GM21786 (cell line): ENCODE data around the gene MYH11.
"Not testable (repeated sequence)": the region's sequence is repeated elsewhere in the genome, so short reads cannot be mapped to it uniquely, and the experiment has no call there.

Experiments
- ATAC-seq: cut with Tn5 transposase; IDR thresholded peaks from one replicate; pipeline ENCODE4 v1.9.1; 2021; ENCODE audit not compliant: unreplicated experiment

Gene MYH11

DNA sequence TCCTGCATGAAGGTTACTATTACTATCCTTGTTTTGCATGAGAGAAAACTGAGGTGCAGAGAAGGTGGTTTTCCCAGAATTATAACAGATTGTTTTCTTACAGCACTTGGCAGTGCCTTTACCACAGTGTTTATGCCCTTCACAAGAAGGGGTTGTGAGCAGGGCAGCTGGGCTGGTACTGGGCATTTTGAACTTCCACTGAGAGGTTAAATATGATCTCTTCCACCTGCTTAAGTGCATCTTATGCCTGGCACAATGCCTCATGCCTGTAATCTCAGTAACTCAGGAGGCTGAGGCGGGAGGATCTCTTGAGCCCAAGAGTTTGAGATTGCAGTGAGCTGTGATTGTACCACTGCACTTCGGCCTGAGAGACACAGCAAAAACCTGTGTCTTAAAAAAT is 170.5 kb downstream of the MYH11 start:
- ATAC-seq = no peak

DNA sequence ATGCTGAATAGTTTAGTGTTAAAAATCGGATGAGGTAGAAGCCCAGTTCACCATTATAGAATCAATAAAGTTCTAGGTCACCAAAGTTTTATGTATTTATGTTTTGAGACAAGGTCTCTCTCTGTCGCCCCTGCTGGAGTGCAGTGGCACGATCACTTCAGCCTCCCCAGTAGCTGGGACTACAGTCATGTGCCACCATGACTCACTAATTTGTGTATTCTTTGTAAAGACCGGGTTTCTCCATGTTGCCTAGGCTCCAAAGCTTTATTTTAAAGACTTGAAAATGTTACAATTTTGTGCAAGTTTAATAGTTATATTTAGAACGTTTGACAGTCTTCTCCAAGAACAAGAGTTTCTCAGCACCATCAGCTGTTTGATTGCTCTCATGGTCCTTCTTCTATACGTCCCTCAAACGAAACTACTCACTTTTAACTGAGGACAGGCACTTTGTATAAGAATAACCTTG is 174.7 kb downstream of the MYH11 start:
- no peak for ATAC-seq

- no peak for ATAC-seq
These were observed 179.4 kb downstream of the MYH11 start for GRCh38 chr16:15677447-15677846.

DNA sequence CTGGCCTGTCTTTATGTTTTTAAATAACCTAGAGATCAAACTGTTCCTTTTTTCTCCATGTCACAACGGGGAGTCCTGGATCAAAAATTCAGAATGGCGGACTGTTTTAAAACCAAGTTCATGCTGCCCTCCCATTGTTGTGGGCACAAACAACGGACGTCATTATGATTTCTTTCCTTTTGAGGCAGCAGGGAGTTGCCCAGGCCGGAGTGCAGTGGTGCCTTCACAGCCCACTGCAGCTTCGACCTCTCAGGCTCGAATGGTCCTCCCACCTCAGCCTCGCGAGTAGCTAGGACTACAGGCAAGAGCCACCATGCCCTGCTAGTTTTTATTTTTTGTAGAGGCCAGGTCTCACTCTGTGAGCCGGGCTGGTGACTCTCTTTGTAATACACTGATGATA is 180.3 kb downstream of the MYH11 start:
- ATAC-seq = no peak

- no peak for ATAC-seq
These were observed 182.3 kb downstream of the MYH11 start for GRCh38 chr16:15674571-15674970.

- no peak for ATAC-seq
These were observed 184.2 kb downstream of the MYH11 start for GRCh38 chr16:15672514-15673167.

DNA sequence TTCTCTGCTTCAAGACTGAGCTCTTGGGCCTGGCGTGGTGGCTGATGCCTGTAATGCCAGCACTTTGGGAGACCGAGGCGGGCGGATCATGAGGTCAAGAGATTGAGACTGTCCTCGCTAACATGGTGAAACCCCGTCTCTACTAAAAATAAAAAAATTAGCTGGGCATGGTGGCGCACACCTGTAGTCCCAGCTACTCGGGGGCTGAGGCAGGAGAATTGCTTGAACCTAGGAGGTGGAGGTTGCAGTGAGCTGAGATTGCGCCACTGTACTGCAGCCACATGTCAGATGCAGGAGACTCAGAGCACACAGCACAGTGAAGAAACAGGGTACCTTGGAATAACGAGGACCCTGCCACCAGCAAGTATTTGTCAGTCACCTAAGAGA is 184.7 kb downstream of the MYH11 start:
- not testable (repeated sequence) for ATAC-seq

DNA sequence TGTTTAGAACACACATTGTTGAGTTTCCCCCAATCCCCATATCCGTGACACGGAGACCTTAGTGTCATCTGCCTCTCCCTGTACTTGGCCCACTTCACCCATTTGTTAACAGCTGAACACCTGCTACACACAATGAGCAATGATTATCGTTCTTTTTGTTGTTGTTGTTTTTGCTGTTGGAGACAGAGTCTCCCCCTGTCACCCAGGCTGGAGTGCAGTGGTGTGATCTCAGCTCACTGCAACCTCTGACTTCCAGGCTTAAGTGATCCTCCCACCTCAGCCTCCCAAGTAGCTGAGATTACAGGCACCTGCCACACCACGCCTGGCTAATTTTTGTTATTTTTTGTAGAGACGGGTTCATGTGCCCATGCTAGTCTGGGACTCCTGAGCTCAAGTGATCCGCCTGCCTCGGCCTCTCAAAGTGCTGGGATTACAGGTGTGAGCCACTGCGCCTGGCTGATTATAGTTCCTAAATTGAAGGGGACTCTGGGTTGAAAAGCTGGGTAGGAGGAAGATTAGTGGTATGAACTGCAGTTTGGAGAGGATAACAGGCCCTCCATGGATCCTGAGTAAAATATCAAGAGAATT is 185.2 kb downstream of the MYH11 start:
- ATAC-seq = no peak

- no peak for ATAC-seq
These were observed 189.6 kb downstream of the MYH11 start for GRCh38 chr16:15667091-15667742.

GRCh38 chr16:15665107-15665506 is 191.7 kb downstream of the MYH11 start:
- ATAC-seq = no peak

- no peak for ATAC-seq
These were observed 196.6 kb downstream of the MYH11 start for GRCh38 chr16:15660203-15660601.

GRCh38 chr16:15658556-15658955 is 198.3 kb downstream of the MYH11 start:
- no peak for ATAC-seq

GRCh38 chr16:15658149-15658548 is 198.7 kb downstream of the MYH11 start:
- ATAC-seq = no peak

DNA sequence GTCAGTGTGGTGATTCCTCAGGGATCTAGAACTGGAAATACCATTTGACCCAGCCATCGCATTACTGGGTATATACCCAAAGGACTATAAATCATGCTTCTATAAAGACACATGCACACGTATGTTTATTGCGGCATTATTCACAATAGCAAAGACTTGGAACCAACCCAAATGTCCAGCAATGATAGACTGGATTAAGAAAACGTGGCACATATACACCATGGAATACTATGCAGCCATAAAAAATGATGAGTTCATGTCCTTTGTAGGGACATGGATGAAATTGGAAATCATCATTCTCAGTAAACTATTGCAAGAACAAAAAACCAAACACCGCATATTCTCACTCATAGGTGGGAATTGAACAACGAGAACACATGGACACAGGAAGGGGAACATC is 201.3 kb downstream of the MYH11 start:
- ATAC-seq = not testable (repeated sequence)

DNA sequence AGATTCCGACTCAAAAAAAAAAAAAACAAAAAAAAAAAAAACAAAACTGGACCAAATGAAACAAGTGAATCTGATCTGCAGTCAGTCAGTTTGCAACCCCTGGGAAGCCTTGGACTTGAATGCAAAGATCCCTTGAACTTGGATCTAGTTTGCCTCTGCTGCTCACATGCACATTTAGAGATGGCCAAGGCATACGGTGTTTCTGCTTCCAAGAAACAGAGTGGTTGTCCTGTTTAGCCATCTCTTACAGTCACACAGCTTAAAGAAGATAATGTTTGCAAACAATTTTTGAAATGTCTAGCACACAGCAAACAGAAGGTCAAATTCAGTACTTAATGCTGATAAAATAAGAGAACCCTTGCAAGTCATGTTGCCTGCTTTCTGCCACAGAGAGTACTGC is 202.2 kb downstream of the MYH11 start:
- ATAC-seq = no peak

DNA sequence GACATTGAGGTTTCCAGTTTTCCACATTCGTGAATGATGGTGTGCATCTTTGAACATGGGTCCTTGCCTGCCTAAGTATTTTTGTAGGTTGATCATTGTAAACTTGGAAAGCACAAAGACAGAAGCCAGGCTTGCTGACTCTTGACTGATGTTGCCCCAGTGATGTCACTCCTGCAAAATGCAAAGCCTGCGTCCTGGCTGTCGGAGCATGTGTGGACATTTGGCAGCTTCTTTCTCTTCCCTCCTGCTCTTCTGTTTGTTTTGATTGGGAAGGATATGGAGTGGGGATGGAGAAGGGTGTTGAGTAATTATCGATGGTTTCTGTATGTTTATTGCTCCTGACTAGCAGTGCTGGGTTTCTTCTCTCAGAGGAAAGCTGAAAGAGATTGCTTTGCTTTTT is 203.6 kb downstream of the MYH11 start:
- ATAC-seq = no peak
